22Rv1 (cell line): ENCODE data around the gene MTURN.

ENCODE experiments used
- ZFX ChIP-seq: fragments of 450-650 bp; IDR thresholded peaks from 2 replicates; pipeline ENCODE4 v1.6.1; 2017; ENCODE audit warnings: antibody characterized with exemption, borderline replicate concordance
- TF ChIP-seq, protein P1 (sequence below): fragments of 450-650 bp; IDR thresholded peaks from 2 replicates; pipeline ENCODE4 v1.5.1; 2017; ENCODE audit warnings: mild to moderate bottlenecking

DNA sequence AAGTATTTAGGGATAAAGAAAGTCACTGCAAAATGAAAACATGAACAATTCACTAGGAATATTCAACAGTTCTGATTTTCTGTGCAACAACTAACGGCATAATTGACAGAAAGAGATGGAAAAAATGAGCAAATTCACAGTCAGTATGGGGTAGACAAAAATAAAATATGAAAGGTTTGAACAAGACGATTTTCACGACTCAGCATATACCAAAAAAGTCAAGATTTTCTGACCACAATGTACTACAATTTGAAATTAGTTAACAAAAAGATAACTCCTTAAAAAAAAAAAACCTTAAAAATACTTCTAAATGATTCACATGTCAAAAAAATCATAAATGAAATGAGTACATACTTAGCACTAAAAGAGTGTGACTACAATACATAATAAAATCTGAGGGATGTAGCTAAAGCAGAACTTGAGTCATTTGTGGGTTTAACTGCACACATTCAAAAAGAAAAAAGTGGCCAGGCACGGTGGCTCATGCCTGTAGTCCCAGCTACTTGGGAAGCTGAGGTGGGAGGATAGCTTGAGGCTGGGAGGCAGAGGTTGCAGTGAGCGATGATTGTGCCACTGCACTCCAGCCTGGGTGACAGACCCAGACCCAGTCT, 22.6 kb upstream of the MTURN start:
- no peak for TF ChIP-seq ZFX
- TF ChIP-seq, protein P1, sequence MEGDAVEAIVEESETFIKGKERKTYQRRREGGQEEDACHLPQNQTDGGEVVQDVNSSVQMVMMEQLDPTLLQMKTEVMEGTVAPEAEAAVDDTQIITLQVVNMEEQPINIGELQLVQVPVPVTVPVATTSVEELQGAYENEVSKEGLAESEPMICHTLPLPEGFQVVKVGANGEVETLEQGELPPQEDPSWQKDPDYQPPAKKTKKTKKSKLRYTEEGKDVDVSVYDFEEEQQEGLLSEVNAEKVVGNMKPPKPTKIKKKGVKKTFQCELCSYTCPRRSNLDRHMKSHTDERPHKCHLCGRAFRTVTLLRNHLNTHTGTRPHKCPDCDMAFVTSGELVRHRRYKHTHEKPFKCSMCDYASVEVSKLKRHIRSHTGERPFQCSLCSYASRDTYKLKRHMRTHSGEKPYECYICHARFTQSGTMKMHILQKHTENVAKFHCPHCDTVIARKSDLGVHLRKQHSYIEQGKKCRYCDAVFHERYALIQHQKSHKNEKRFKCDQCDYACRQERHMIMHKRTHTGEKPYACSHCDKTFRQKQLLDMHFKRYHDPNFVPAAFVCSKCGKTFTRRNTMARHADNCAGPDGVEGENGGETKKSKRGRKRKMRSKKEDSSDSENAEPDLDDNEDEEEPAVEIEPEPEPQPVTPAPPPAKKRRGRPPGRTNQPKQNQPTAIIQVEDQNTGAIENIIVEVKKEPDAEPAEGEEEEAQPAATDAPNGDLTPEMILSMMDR: no peak
